Keratinocyte (primary cell): ENCODE data around the gene TNRC18.
"Not testable (repeated sequence)": the region's sequence is repeated elsewhere in the genome, so short reads cannot be mapped to it uniquely, and the experiment has no call there.

Experiments
- CTCF ChIP-seq, 3 experiments: IDR thresholded peaks in 1 of 3; conservative IDR thresholded peaks in 1 of 3; optimal IDR thresholded peaks in 1 of 3; 2 replicates in 2 of 3; 3 replicates in 1 of 3; pipeline versions ENCODE3 to v1.5.1; 2011; ENCODE audit warnings: low read length in 3 of 3, mild to moderate bottlenecking in 3 of 3, moderate library complexity in 2 of 3, control low read depth in 1 of 3, inconsistent platforms in 1 of 3; ENCODE audit not compliant: insufficient read depth in 2 of 3; ENCODE audit errors: extremely low read depth in 1 of 3
- EZH2 ChIP-seq: IDR thresholded peaks from one replicate; pipeline ENCODE4 v1.6.1; 2012; ENCODE audit warnings: inconsistent platforms, mild to moderate bottlenecking, low read length, moderate library complexity

GRCh38 chr7:5318613-5319012, 105.0 kb downstream of the TNRC18 start:
- TF ChIP-seq CTCF (optimal IDR thresholded peaks at IDR 0.05 in 1 of 3, IDR thresholded peaks at IDR 0.05 in 1 of 3, conservative IDR thresholded peaks at IDR 0.05 in 1 of 3; ENCODE audit: extremely low read depth in 1 of 3, insufficient read depth in 2 of 3, low read length in 3 of 3); EZH2: not testable (repeated sequence)
